IMR-90 (cell line): ENCODE data around the gene SLC22A31. TPM values are rescaled to one million over a fixed set of nuclear protein-coding genes. Genes with fewer than 3 reads are reported as not detected.

Experiments used
- ATAC-seq: fragments of 200-7000 bp; cut with Tn5 transposase; 2 replicates; pipeline ENCODE4 v1.9.1; 2020; ENCODE audit warnings: low read depth, mild to moderate bottlenecking, moderate library complexity
- BruUV-seq: library from RNA; stranded (reverse); fragments of 400-500 nt; replicated peaks from 2 replicates; lab custom pipeline; 2021; lab: Mats Ljungman, UMichigan
- CTCF ChIA-PET: fragments of 300-600 bp; formaldehyde crosslinking; extraction: SDS; loops from one replicate; lab custom pipeline; 2021; ENCODE audit warnings: antibody characterized with exemption; lab: Yijun Ruan, JAX
- POLR2A ChIA-PET: fragments of 300-600 bp; sonication (Branson Sonifier 250); formaldehyde crosslinking; loops from one replicate; lab custom pipeline; 2022; ENCODE audit warnings: antibody characterized with exemption; ENCODE audit not compliant: unreplicated experiment; lab: Charles Lee
- DNase-seq: peaks from one replicate; pipeline ENCODE4 v3.0.0; 2013
- H2AFZ ChIP-seq: replicated peaks from 2 replicates; pipeline ENCODE3; 2013; ENCODE audit warnings: low read length, mild to moderate bottlenecking; ENCODE audit not compliant: poor library complexity
- H2AK5ac ChIP-seq: 2 replicates; pipeline ENCODE4 v1.6.1; 2013; ENCODE audit warnings: low read depth, low read length, inconsistent platforms
- H2AK9ac ChIP-seq: replicated peaks from 2 replicates; pipeline ENCODE3; 2013; ENCODE audit warnings: mild to moderate bottlenecking, low read depth, low read length, moderate library complexity; ENCODE audit not compliant: poor library complexity
- H2BK120ac ChIP-seq: 2 replicates; pipeline ENCODE4 v1.6.1; 2013; ENCODE audit warnings: low read depth, low read length, inconsistent platforms
- H2BK15ac ChIP-seq: 3 replicates; pipeline ENCODE4 v1.6.1; 2013; ENCODE audit warnings: low read depth, low read length, inconsistent platforms
- H2BK20ac ChIP-seq: 2 replicates; pipeline ENCODE4 v1.6.1; 2013; ENCODE audit warnings: low read depth, mild to moderate bottlenecking, inconsistent platforms, low read length, moderate library complexity
- H2BK5ac ChIP-seq: 2 replicates; pipeline ENCODE4 v1.6.1; 2013; ENCODE audit warnings: mild to moderate bottlenecking, low read depth, low read length, inconsistent platforms; ENCODE audit not compliant: poor library complexity, severe bottlenecking
- H3K14ac ChIP-seq: replicated peaks from 2 replicates; pipeline ENCODE4 v1.6.1; 2013; ENCODE audit warnings: low read depth, low read length, inconsistent platforms
- H3K18ac ChIP-seq: 2 replicates; pipeline ENCODE4 v1.6.1; 2013; ENCODE audit warnings: low read depth, low read length, control low read depth
- H3K23ac ChIP-seq: 2 replicates; pipeline ENCODE4 v1.6.1; 2013; ENCODE audit warnings: low read depth, low read length, inconsistent platforms
- H3K27ac ChIP-seq: 2 replicates; pipeline ENCODE4 v1.5.1; 2013; ENCODE audit warnings: mild to moderate bottlenecking, control low read depth, low read length; ENCODE audit not compliant: insufficient read depth
- H3K27me3 ChIP-seq: 2 replicates; pipeline ENCODE4 v1.6.1; 2013; ENCODE audit warnings: low read length; ENCODE audit not compliant: control insufficient read depth, insufficient read depth
- H3K36me3 ChIP-seq: 2 replicates; pipeline ENCODE4 v1.6.1; 2013; ENCODE audit warnings: low read length, mixed read lengths; ENCODE audit not compliant: control insufficient read depth, insufficient read depth
- H3K4ac ChIP-seq: 2 replicates; pipeline ENCODE4 v1.6.1; 2013; ENCODE audit warnings: low read depth, low read length, inconsistent platforms
- H3K4me1 ChIP-seq: 2 replicates; pipeline ENCODE4 v1.6.1; 2013; ENCODE audit warnings: low read length, mixed read lengths; ENCODE audit not compliant: control insufficient read depth, insufficient read depth
- H3K4me2 ChIP-seq: 2 replicates; pipeline ENCODE4 v1.6.1; 2013; ENCODE audit warnings: low read depth, mild to moderate bottlenecking, control low read depth, low read length, moderate library complexity
- H3K4me3 ChIP-seq: 2 replicates; pipeline ENCODE4 v1.5.1; 2013; ENCODE audit warnings: low read depth, mild to moderate bottlenecking, control low read depth, low read length, moderate library complexity; ENCODE audit not compliant: insufficient read depth
- H3K56ac ChIP-seq: 2 replicates; pipeline ENCODE4 v1.6.1; 2013; ENCODE audit warnings: low read length, inconsistent platforms; ENCODE audit not compliant: insufficient read depth; ENCODE audit errors: extremely low read depth
- H3K79me1 ChIP-seq, 2 experiments: 2 replicates each; pipeline ENCODE4 v1.6.1; 2013; ENCODE audit warnings: low read length in 2 of 2, inconsistent platforms in 1 of 2, low read depth in 1 of 2
- H3K9ac ChIP-seq: 2 replicates; pipeline ENCODE4 v1.6.1; 2013; ENCODE audit warnings: low read depth, low read length, control low read depth
- H3K9me1 ChIP-seq: 2 replicates; pipeline ENCODE4 v1.6.1; 2013; ENCODE audit warnings: low read length, inconsistent platforms; ENCODE audit not compliant: insufficient read depth
- H3K9me3 ChIP-seq: 2 replicates; pipeline ENCODE4 v1.6.1; 2013; ENCODE audit warnings: low read length; ENCODE audit not compliant: control insufficient read depth, insufficient read depth
- H4K20me1 ChIP-seq: 2 replicates; pipeline ENCODE4 v1.6.1; 2013; ENCODE audit warnings: low read length, inconsistent platforms; ENCODE audit not compliant: insufficient read depth
- H4K5ac ChIP-seq: 2 replicates; pipeline ENCODE4 v1.6.1; 2013; ENCODE audit warnings: mild to moderate bottlenecking, low read depth, low read length, control low read depth
- H4K8ac ChIP-seq, 2 experiments: 2 replicates each; pipeline ENCODE4 v1.6.1; 2013; ENCODE audit warnings: low read depth in 2 of 2, low read length in 2 of 2, control low read depth in 1 of 2, inconsistent platforms in 1 of 2
- H4K91ac ChIP-seq: 2 replicates; pipeline ENCODE4 v1.6.1; 2013; ENCODE audit warnings: low read depth, low read length, inconsistent platforms; ENCODE audit not compliant: insufficient read depth
- FOS ChIP-seq: fragments of 150-350 bp; IDR thresholded peaks from 2 replicates; pipeline ENCODE4 v1.6.1; 2016; ENCODE audit warnings: low read depth, low read length
- RCOR1 ChIP-seq: IDR thresholded peaks from 2 replicates; pipeline ENCODE4 v1.6.1; 2012; ENCODE audit warnings: mild to moderate bottlenecking, low read length, improper control_type of control experiment; ENCODE audit not compliant: insufficient replicate concordance
- WGBS, 2 experiments: methylation state at CpG; one replicate each; pipeline versions ENCODE4 v1.1.5 to v1.1.7; 2013; ENCODE audit warnings: missing lambda C conversion rate in 2 of 2; ENCODE audit not compliant: insufficient read length in 1 of 2; ENCODE audit errors: extremely low coverage in 2 of 2; 5-methylcytosine and 5-hydroxymethylcytosine counted together
- dilution Hi-C: fragments of 300-500 bp; cut with HindIII; formaldehyde crosslinking; loops from one replicate; pipeline ENCODE4 v1.14.3; 2018; ENCODE audit warnings: low sequenced_read_pairs; ENCODE audit not compliant: unreplicated experiment
- in situ Hi-C: fragments of 300-500 bp; cut with MboI; formaldehyde crosslinking; loops from 3 replicates; pipeline ENCODE4 v1.14.3; 2019; ENCODE audit warnings: low sequenced_read_pairs, inconsistent platforms, mixed read lengths
- intact Hi-C: fragments of 100-400 bp; cut with micrococcal nuclease; formaldehyde crosslinking; loops from 2 replicates; pipeline ENCODE4 v1.10.0; 2022
- polyA plus RNA-seq, 3 experiments: library from polyadenylated mRNA; depleted of rRNA; stranded (reverse); fragments of >200 nt; gene quantifications; 2 replicates each; pipeline ENCODE4 v1.2.3, GENCODE V29; 2012; ENCODE audit warnings: low replicate concordance in 1 of 3
- total RNA-seq: library from RNA; depleted of rRNA; stranded (reverse); fragments of >200 nt; gene quantifications from 2 replicates; pipeline ENCODE4 v1.2.3, GENCODE V29; 2012

The SLC22A31 gene
- total and polyA plus RNA-seq, 2 of the 4 experiments (the other 2 are of a cell fraction), result 0.18 to 5.5 TPM

DNA sequence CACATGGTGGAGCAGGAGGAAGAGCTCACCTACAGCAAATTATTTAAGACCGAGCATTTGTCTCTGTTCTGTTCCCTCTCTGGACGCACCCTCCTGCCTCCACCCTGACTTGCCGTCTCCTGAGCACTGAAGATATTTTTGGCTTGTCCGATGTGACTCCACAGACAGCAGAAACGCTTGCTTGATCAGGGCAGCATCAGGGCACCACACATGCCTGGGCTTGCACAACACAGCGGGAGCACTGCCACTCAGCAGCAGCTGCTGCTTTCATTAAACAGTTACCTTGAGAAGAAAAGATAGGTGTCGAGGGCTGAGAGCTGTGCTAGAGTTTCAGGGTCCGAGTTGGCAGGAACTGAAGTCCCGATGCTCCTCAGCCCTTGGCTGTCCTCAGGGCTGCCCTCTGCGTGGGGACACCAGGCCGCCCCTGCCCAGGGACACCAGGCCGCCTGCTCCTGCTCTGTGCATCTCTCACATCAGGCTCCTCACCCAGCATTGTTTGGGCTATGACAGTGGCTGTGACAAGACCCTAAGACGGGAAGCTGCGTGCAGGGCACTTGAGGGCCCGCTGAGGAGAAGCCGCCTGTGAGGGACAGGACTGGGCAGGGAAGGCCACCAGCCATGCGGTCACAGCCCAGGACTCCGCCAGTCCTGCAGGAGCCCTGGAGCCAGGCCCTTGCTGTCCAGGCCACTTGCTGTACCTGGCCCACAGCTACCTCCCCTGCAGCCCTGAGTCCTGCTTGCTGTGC is 50.1 kb downstream of the SLC22A31 start:
- H3K27me3 ChIP-seq, result no peaks in the 10 kb centered on the region
- WGBS, 2 experiments, result 86% methylated on average over 11 of the region's 18 CpGs; no CpG with 5 or more reads in 1 of the 2 experiments
- intact Hi-C loops, result no loop called here
- no peak overlapping the region for H3K4me2 ChIP-seq
- no peak overlapping the region for H2AFZ ChIP-seq
- H3K4ac ChIP-seq, result no peak overlapping the region
- no peak overlapping the region for H3K4me3 ChIP-seq
- in situ Hi-C loops, result no loop called here
- ATAC-seq, result no peak
- no peak overlapping the region for H2AK9ac ChIP-seq
- H3K79me1 ChIP-seq, result no peaks in the 10 kb centered on the region
- TF ChIP-seq FOS (no peak), RCOR1 (no peak)
- peaks cover 20% of the 10 kb centered on the region for H3K36me3 ChIP-seq
- H4K91ac ChIP-seq, result no peak overlapping the region
- H2BK5ac ChIP-seq, result no peak overlapping the region
- H2BK120ac ChIP-seq, result no peak overlapping the region
- H3K18ac ChIP-seq, result no peak overlapping the region
- no peaks in the 10 kb centered on the region; the same call in 1 of the 2 replicates for H4K20me1 ChIP-seq
- H3K9me3 ChIP-seq, result no peaks in the 10 kb centered on the region
- POLR2A ChIA-PET, result no interaction called here
- no TSS peak for BruUV-seq
- no peak overlapping the region for H2BK20ac ChIP-seq
- no peak for DNase-seq
- H3K9ac ChIP-seq, result no peak overlapping the region
- CTCF ChIA-PET, result no interaction called here
- no peak overlapping the region for H4K5ac ChIP-seq
- H3K4me1 ChIP-seq, result peaks cover 3% of the 10 kb centered on the region
- no peak overlapping the region for H3K23ac ChIP-seq
- H3K27ac ChIP-seq, result no peak overlapping the region
- H2AK5ac ChIP-seq, result no peak overlapping the region
- H2BK15ac ChIP-seq, result no peak overlapping the region
- H3K56ac ChIP-seq, result no peak overlapping the region
- dilution Hi-C loops, result no loop called here
- no peaks in the 10 kb centered on the region for H3K9me1 ChIP-seq
- H3K14ac ChIP-seq, result no peak overlapping the region
- no peak overlapping the region for H4K8ac ChIP-seq
